ENCODE measurements around the gene NGLY1.

DNA sequence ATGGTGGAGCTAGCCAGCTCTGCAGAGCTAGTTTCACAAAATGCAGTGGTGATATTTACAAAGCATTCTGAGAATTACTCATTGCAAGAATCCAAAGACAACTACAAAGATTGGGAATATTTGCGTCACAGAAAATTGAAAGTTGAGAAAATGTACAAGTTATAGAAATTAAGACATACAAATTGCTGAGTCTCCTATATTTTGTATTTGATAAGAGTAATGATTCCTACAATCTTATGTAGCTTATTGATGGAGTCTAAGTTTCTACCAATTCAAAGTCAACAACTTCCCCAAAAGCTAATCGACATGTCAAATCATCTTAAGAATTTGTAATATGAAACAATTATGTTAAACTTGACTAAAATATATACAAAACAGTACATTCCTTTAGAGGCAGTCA lies 72.2 kb downstream of the NGLY1 start:
- TF ChIP-seq, protein P1, sequence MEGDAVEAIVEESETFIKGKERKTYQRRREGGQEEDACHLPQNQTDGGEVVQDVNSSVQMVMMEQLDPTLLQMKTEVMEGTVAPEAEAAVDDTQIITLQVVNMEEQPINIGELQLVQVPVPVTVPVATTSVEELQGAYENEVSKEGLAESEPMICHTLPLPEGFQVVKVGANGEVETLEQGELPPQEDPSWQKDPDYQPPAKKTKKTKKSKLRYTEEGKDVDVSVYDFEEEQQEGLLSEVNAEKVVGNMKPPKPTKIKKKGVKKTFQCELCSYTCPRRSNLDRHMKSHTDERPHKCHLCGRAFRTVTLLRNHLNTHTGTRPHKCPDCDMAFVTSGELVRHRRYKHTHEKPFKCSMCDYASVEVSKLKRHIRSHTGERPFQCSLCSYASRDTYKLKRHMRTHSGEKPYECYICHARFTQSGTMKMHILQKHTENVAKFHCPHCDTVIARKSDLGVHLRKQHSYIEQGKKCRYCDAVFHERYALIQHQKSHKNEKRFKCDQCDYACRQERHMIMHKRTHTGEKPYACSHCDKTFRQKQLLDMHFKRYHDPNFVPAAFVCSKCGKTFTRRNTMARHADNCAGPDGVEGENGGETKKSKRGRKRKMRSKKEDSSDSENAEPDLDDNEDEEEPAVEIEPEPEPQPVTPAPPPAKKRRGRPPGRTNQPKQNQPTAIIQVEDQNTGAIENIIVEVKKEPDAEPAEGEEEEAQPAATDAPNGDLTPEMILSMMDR (IDR thresholded peaks at IDR 0.05; ENCODE audit: low read depth, low read length) = no peak
- TF ChIP-seq EZH2phosphoT487 (IDR thresholded peaks at IDR 0.05; ENCODE audit: low read depth) = no peak
